ENCODE measurements around the gene CSPG4.

- TF ChIP-seq CTCF (IDR thresholded peaks at IDR 0.05 in 8 of 11, conservative IDR thresholded peaks at IDR 0.05 in 3 of 11) (peak in 10 of 11 experiments; percentile 46 to 83 (median 70)), POLR2A (IDR thresholded peaks at IDR 0.05) (no peak), POLR2AphosphoS5 (IDR thresholded peaks at IDR 0.05) (peak in 2 of 3 donors; percentile 7 to 16)
Measured at GRCh38 chr15:75727851-75728715, 15.4 kb upstream of the CSPG4 start.
